GM12872 (cell line): ENCODE measurements around the gene IER5L.

Source experiments
- TF ChIP-seq, protein P1 (sequence below): IDR thresholded peaks from 3 replicates; pipeline ENCODE4 v1.5.1; 2011; ENCODE audit warnings: low read depth, mild to moderate bottlenecking, low read length, moderate library complexity; ENCODE audit not compliant: insufficient read depth

IER5L gene

GRCh38 chr9:129142138-129142935 lies 35.7 kb downstream of the IER5L start:
- TF ChIP-seq, protein P1, sequence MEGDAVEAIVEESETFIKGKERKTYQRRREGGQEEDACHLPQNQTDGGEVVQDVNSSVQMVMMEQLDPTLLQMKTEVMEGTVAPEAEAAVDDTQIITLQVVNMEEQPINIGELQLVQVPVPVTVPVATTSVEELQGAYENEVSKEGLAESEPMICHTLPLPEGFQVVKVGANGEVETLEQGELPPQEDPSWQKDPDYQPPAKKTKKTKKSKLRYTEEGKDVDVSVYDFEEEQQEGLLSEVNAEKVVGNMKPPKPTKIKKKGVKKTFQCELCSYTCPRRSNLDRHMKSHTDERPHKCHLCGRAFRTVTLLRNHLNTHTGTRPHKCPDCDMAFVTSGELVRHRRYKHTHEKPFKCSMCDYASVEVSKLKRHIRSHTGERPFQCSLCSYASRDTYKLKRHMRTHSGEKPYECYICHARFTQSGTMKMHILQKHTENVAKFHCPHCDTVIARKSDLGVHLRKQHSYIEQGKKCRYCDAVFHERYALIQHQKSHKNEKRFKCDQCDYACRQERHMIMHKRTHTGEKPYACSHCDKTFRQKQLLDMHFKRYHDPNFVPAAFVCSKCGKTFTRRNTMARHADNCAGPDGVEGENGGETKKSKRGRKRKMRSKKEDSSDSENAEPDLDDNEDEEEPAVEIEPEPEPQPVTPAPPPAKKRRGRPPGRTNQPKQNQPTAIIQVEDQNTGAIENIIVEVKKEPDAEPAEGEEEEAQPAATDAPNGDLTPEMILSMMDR: 0 out of 3 replicates have a peak, but pooled peaks have one; percentile 1

DNA sequence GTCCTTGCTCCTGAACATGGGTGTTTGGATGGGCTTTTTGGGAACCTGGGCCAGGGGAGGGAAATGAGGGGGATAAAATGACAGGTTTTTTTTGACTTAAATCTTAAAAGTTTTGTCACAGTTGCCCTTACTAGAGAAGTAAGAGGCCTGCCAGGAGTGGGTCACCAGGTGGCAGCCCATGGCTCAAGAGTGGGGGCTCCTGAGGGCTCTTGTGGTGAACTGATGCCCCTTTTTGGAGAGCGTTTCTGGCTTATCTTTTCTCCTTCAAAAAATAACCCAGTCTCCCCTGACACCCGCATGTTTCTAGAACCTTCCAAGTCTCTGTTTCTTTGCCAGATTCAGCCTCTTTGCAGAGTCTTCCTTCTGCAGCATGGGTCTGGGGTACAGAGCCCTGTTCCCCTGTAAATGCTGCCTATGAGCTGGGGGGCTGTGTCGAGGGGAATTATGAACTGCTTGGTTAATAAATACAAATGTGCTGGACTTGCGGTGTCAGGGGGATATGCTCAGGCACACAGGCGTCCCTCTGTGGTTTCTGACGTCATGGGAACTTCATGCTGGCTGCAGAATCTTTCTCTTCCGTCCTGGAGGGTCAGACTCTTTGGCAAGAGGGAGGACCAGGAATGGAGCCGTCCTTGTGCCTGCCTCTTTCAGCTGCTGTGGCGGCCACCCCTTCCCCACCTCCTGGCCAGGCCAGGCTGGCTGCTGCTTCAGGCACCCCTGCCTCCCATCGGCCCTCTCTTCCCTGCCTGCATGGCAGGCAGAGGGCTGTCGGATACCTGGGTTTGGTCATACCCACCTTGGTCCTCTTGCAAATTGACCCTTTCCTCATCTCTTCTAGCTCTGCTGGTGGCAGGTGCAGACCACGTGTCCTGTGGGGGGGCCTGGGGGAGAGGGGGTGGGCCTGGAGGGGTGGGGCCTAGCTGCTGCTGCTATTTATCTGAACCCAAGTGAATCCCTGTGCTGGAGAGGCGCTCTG lies 36.7 kb downstream of the IER5L start:
- TF ChIP-seq, protein P1: no peak

- TF ChIP-seq, protein P1: no peak
These were observed 37.5 kb downstream of the IER5L start for GRCh38 chr9:129140397-129141065.

DNA sequence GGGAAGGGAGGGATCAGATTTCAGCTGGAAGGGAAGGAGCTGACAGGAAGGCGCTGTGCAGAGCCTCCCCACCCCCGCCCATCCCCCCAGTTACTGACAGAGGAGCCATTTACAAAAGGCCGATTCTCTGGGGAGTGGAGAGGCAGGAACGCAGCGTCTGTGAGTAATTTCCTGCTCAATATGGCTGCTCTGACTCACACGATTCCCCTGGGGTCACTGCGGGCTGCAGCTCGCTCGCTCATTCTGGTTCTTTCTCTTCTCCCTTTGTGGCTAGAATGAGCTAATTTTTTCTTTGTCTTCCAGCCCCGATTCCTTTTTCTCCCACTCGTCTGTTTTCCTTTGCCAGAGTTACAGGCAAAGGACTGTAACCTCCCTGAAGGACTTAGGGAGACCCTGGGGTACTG lies 38.1 kb downstream of the IER5L start:
- TF ChIP-seq, protein P1: no peak

DNA sequence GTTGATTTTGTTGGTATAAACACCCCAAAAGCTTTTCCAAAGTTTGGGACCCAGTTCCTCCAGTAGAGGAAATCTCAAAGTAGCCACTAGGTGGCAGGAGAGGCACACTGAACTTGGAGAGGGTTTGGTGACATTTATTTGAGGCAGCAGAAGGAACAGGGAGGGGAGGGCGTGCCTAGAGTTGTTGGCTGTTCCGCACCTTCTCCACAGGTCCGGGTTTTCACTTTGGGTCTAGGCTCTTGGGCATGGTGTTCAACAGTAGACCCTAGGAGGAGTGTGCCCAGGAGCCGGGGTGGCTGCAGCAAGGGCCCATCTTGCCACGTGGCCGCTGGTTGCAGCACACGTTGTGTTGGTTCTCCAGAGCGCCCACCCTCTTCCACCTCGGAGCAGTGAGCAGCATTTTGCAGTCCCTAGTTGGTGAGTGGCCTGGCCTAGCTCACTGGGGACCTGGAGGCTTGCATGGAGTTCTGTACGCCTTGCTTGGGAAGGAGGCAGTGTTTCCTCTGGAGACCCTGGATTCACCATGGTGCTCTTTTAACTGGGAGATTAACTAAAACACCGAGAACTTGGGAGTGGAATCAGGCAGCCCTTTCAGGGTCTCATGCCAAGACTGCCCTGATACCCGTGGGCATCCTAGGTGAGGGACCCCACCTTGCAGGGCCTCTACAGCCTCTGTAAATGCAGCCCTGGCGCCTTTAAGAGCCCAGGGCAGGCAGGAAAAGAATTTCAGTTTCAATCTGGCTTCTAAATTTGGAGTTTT lies 38.6 kb downstream of the IER5L start:
- TF ChIP-seq, protein P1: peak; percentile 80

GRCh38 chr9:129138476-129139232 lies 39.4 kb downstream of the IER5L start:
- TF ChIP-seq, protein P1: no peak
